Activated naive CD4-positive, alpha-beta T cell treated with Interleukin-2 at 50 U/mL for 16 hours (primary cell): ENCODE measurements around the gene ZIC1.

Source experiments
- DNase-seq: peaks from one replicate; pipeline ENCODE4 v3.0.0-alpha.2; 2020

Gene ZIC1

GRCh38 chr3:147380977-147381376 is 28.2 kb upstream of the ZIC1 start:
- DNase-seq: no peak

- DNase-seq: no peak
Measured at GRCh38 chr3:147381596-147381995, 27.6 kb upstream of the ZIC1 start.

GRCh38 chr3:147383617-147384016 is 25.5 kb upstream of the ZIC1 start:
- DNase-seq: no peak

- DNase-seq: no peak
Measured at GRCh38 chr3:147384210-147385058, 24.7 kb upstream of the ZIC1 start.

- DNase-seq: no peak
Measured at GRCh38 chr3:147385059-147386012, 23.8 kb upstream of the ZIC1 start.

GRCh38 chr3:147387291-147387884 is 21.8 kb upstream of the ZIC1 start:
- no peak for DNase-seq

GRCh38 chr3:147387885-147388699 is 21.1 kb upstream of the ZIC1 start:
- no peak for DNase-seq

- DNase-seq: no peak
Measured at GRCh38 chr3:147388700-147389580, 20.2 kb upstream of the ZIC1 start.

GRCh38 chr3:147389717-147390116 is 19.4 kb upstream of the ZIC1 start:
- no peak for DNase-seq

- no peak for DNase-seq
Measured at GRCh38 chr3:147390589-147391569, 18.3 kb upstream of the ZIC1 start.

GRCh38 chr3:147391781-147392624 is 17.2 kb upstream of the ZIC1 start:
- DNase-seq: no peak

- no peak for DNase-seq
Measured at GRCh38 chr3:147392625-147392946, 16.6 kb upstream of the ZIC1 start.

- DNase-seq: no peak
Measured at GRCh38 chr3:147393261-147393942, 15.8 kb upstream of the ZIC1 start.

- no peak for DNase-seq
Measured at GRCh38 chr3:147393943-147394883, 15.0 kb upstream of the ZIC1 start.

- no peak for DNase-seq
Measured at GRCh38 chr3:147394884-147395225, 14.3 kb upstream of the ZIC1 start.

GRCh38 chr3:147395899-147396711 is 13.1 kb upstream of the ZIC1 start:
- DNase-seq: no peak

- no peak for DNase-seq
Measured at GRCh38 chr3:147396712-147397046, 12.5 kb upstream of the ZIC1 start.
